HG02973 (cell line): ENCODE data around the gene ELF2.
"Not testable (repeated sequence)": the region's sequence is repeated elsewhere in the genome, so short reads cannot be mapped to it uniquely, and the experiment has no call there.

Experiments
- ATAC-seq: cut with Tn5 transposase; IDR thresholded peaks from one replicate; pipeline ENCODE4 v1.9.1; 2021; ENCODE audit warnings: moderate library complexity; ENCODE audit not compliant: unreplicated experiment

ELF2 gene

GRCh38 chr4:139025841-139026240, 151.2 kb downstream of the ELF2 start:
- ATAC-seq, result no peak

GRCh38 chr4:139024686-139025085, 152.3 kb downstream of the ELF2 start:
- no peak for ATAC-seq

- no peak for ATAC-seq
Observed at GRCh38 chr4:139022835-139023234, 154.2 kb downstream of the ELF2 start.

GRCh38 chr4:139021071-139021470, 155.9 kb downstream of the ELF2 start:
- ATAC-seq, result not testable (repeated sequence)

GRCh38 chr4:139020384-139020783, 156.6 kb downstream of the ELF2 start:
- ATAC-seq, result no peak

GRCh38 chr4:139018971-139019758, 157.9 kb downstream of the ELF2 start:
- ATAC-seq, result no peak

GRCh38 chr4:139018501-139018900, 158.5 kb downstream of the ELF2 start:
- no peak for ATAC-seq

GRCh38 chr4:139017861-139018260, 159.2 kb downstream of the ELF2 start:
- ATAC-seq, result no peak

GRCh38 chr4:139015948-139016471, 161.0 kb downstream of the ELF2 start:
- peak; percentile 34 for ATAC-seq

- ATAC-seq, result peak; percentile 92
Observed at GRCh38 chr4:139015269-139015947, 161.6 kb downstream of the ELF2 start, which contains the start of gene NOCT. NOCT (plus strand) TSS chr4:139015781; CDS start chr4:139015982, 201 bp downstream.

GRCh38 chr4:139014371-139015268, 162.4 kb downstream of the ELF2 start:
- peak; percentile 19 for ATAC-seq

GRCh38 chr4:139011225-139011950, 165.6 kb downstream of the ELF2 start:
- no peak for ATAC-seq

- no peak for ATAC-seq
Observed at GRCh38 chr4:139009702-139010101, 167.3 kb downstream of the ELF2 start.

- ATAC-seq, result not testable (repeated sequence)
Observed at GRCh38 chr4:139008278-139008677, 168.7 kb downstream of the ELF2 start.

- no peak for ATAC-seq
Observed at GRCh38 chr4:139007640-139008039, 169.4 kb downstream of the ELF2 start.
